Thoracic aorta (tissue), 2 donors: ENCODE measurements around the gene FAM184B. TPM values are rescaled to one million over a fixed set of nuclear protein-coding genes. Genes with fewer than 3 reads are reported as not detected.

ENCODE experiments used
- ATAC-seq: fragments of 150-250 bp; one replicate; pipeline ENCODE4 v1.8.0; 2017; ENCODE audit warnings: low read depth; ENCODE audit not compliant: insufficient number of reproducible peaks, low FRiP score
- DNase-seq: peaks from one replicate; pipeline ENCODE4 v3.0.0-alpha.2; 2020; ENCODE audit warnings: low spot score
- H3K27ac ChIP-seq, 2 donors: fragments of 200-600 bp; sonication (generic); 1 replicate in 1 of 2; 2 replicates in 1 of 2; pipeline ENCODE4 v1.5.1; 2016; ENCODE audit warnings: mild to moderate bottlenecking in 2 of 2, moderate library complexity in 2 of 2
- H3K27me3 ChIP-seq: fragments of 200-600 bp; sonication (generic); replicated peaks from 2 replicates; pipeline ENCODE4 v1.6.0; 2016; ENCODE audit warnings: mild to moderate bottlenecking; ENCODE audit not compliant: insufficient read depth
- H3K36me3 ChIP-seq: fragments of 200-600 bp; sonication (generic); one replicate; pipeline ENCODE4 v1.5.1; 2016
- H3K4me1 ChIP-seq, 2 donors: fragments of 200-600 bp; sonication (generic); 1 replicate in 1 of 2; 2 replicates in 1 of 2; pipeline versions ENCODE4 v1.5.1 to v1.6.0; 2016; ENCODE audit warnings: low read depth in 2 of 2, mild to moderate bottlenecking in 1 of 2; ENCODE audit not compliant: control insufficient read depth in 1 of 2
- H3K4me3 ChIP-seq: fragments of 200-600 bp; sonication (generic); 2 replicates; pipeline ENCODE4 v1.5.1; 2016; ENCODE audit warnings: mild to moderate bottlenecking
- H3K9me3 ChIP-seq: fragments of 200-600 bp; sonication (generic); 2 replicates; pipeline ENCODE4 v1.5.1; 2016
- CTCF ChIP-seq: fragments of 200-600 bp; sonication (generic); IDR thresholded peaks from one replicate; pipeline ENCODE4 v1.5.1; 2019; ENCODE audit warnings: antibody characterized with exemption
- total RNA-seq, 2 donors: library from RNA; depleted of rRNA; stranded (reverse); fragments of >200 nt; gene quantifications; one replicate each; pipeline versions ENCODE4 v1.1.0 to v1.2.3, GENCODE V29; 2016

FAM184B gene
- total RNA-seq, 2 donors from 2014 or later: not detected

GRCh38 chr4:17740702-17741101, 40.7 kb downstream of the FAM184B start:
- Histone ChIP-seq H3K27ac (no peak overlapping the region), H3K36me3 (no peaks in the 10 kb centered on the region), H3K9me3 (no peaks in the 10 kb centered on the region), H3K4me3 (no peak overlapping the region), H3K27me3 (no peaks in the 10 kb centered on the region), H3K4me1 (no peaks in the 10 kb centered on the region)
- DNase-seq: no peak
- TF ChIP-seq CTCF: no peak
- ATAC-seq: no peak

- Histone ChIP-seq H3K9me3 (no peaks in the 10 kb centered on the region), H3K4me1 (no peaks in the 10 kb centered on the region), H3K4me3 (no peak overlapping the region), H3K36me3 (no peaks in the 10 kb centered on the region), H3K27ac (no peak overlapping the region), H3K27me3 (no peaks in the 10 kb centered on the region)
- no peak for DNase-seq
- no peak for ATAC-seq
- TF ChIP-seq CTCF: no peak
Measured at GRCh38 chr4:17736484-17736883, 44.9 kb downstream of the FAM184B start.

GRCh38 chr4:17726911-17727310, 54.5 kb downstream of the FAM184B start:
- Histone ChIP-seq H3K27me3 (no peaks in the 10 kb centered on the region), H3K27ac (no peak overlapping the region), H3K9me3 (no peaks in the 10 kb centered on the region), H3K4me1 (no peaks in the 10 kb centered on the region), H3K4me3 (no peak overlapping the region), H3K36me3 (no peaks in the 10 kb centered on the region)
- DNase-seq (no peak), ATAC-seq (no peak)
- TF ChIP-seq CTCF: no peak

GRCh38 chr4:17723648-17724047, 57.8 kb downstream of the FAM184B start:
- no peak for TF ChIP-seq CTCF
- no peak overlapping the region for H3K4me3 ChIP-seq
- no peak overlapping the region for H3K27ac ChIP-seq
- H3K27me3 ChIP-seq: no peaks in the 10 kb centered on the region
- H3K36me3 ChIP-seq: no peaks in the 10 kb centered on the region
- H3K4me1 ChIP-seq: peaks cover 0 to 6% of the 10 kb centered on the region in 2 donors
- DNase-seq (no peak), ATAC-seq (no peak)
- H3K9me3 ChIP-seq: no peaks in the 10 kb centered on the region

- no peaks in the 10 kb centered on the region for H3K9me3 ChIP-seq
Measured at GRCh38 chr4:17722356-17722700, 59.1 kb downstream of the FAM184B start.

More at GRCh38 chr4:17722356-17722700, 59.1 kb downstream of the FAM184B start:
- no peak for TF ChIP-seq CTCF
- Histone ChIP-seq H3K27ac (no peak overlapping the region), H3K36me3 (no peaks in the 10 kb centered on the region), H3K4me1 (peaks cover 0 to 19% of the 10 kb centered on the region in 2 donors), H3K27me3 (no peaks in the 10 kb centered on the region), H3K4me3 (no peak overlapping the region)
- DNase-seq: no peak
- no peak for ATAC-seq
